BLaER1 treated with 17β-estradiol and CSF1 and Interleukin-3, amounts not matched to agents 10 nM and 100 nM (cell line): Measurements from ENCODE around the gene KRTDAP.

Experiments used
- H3K27ac ChIP-seq, 11 experiments: shearing (Covaris generic); formaldehyde crosslinking; 2 replicates each; pipeline ENCODE4 v1.8.1; 2022
- H3K27me3 ChIP-seq, 11 experiments: shearing (Covaris generic); formaldehyde crosslinking; 2 replicates each; pipeline ENCODE4 v1.8.1; 2022
- H3K36me3 ChIP-seq, 11 experiments: shearing (Covaris generic); formaldehyde crosslinking; 2 replicates each; pipeline ENCODE4 v1.8.1; 2022
- H3K4me1 ChIP-seq, 10 experiments: shearing (Covaris generic); formaldehyde crosslinking; 2 replicates each; pipeline ENCODE4 v1.8.1; 2022
- H3K4me2 ChIP-seq, 11 experiments: shearing (Covaris generic); formaldehyde crosslinking; 2 replicates each; pipeline ENCODE4 v1.8.1; 2022
- H3K4me3 ChIP-seq, 10 experiments: shearing (Covaris generic); formaldehyde crosslinking; 2 replicates each; pipeline ENCODE4 v1.8.1; 2022
- H3K9ac ChIP-seq, 11 experiments: shearing (Covaris generic); formaldehyde crosslinking; 2 replicates each; pipeline ENCODE4 v1.8.1; 2022
- H3K9me3 ChIP-seq, 11 experiments: shearing (Covaris generic); formaldehyde crosslinking; replicated peaks in 1 of 11; 2 replicates each; pipeline ENCODE4 v1.8.1; 2022
- H4K20me1 ChIP-seq, 11 experiments: shearing (Covaris generic); formaldehyde crosslinking; 2 replicates each; pipeline ENCODE4 v1.8.1; 2022
- Cebpa-rat ChIP-seq, 11 experiments: shearing (Covaris generic); IDR thresholded peaks; 2 replicates each; pipeline ENCODE4 v1.8.1; 2022

KRTDAP gene

GRCh38 chr19:35509018-35509652 lies 18.9 kb upstream of the KRTDAP start:
- TF ChIP-seq Cebpa-rat (IDR thresholded peaks at IDR 0.05): no peak
- no peak overlapping the region for H3K9ac ChIP-seq
- H3K36me3 ChIP-seq: no peaks in the 10 kb centered on the region
- no peak overlapping the region for H3K4me3 ChIP-seq
- peaks cover 43 to 76% (median 65%) of the 10 kb centered on the region in 11 experiments for H3K27me3 ChIP-seq
- peaks cover 6 to 15% (median 12%) of the 10 kb centered on the region in 10 experiments; a peak in 17 of 20 replicates for H3K4me1 ChIP-seq
- no peak overlapping the region for H3K27ac ChIP-seq
- no peaks in the 10 kb centered on the region; a peak in 2 of 22 replicates for H4K20me1 ChIP-seq
- H3K4me2 ChIP-seq: peak overlapping the region in 1 of 11 experiments; percentile 40; a peak in 1 of 22 replicates
- H3K9me3 ChIP-seq: no peaks in the 10 kb centered on the region

GRCh38 chr19:35508129-35508528 lies 17.9 kb upstream of the KRTDAP start:
- Histone ChIP-seq H3K4me2 (no peak overlapping the region), H4K20me1 (no peaks in the 10 kb centered on the region; a peak in 2 of 22 replicates), H3K27ac (no peak overlapping the region), H3K4me1 (peaks cover 6 to 13% (median 11%) of the 10 kb centered on the region in 10 experiments; a peak in 17 of 20 replicates), H3K9me3 (no peaks in the 10 kb centered on the region), H3K27me3 (peaks cover 43 to 76% (median 65%) of the 10 kb centered on the region in 11 experiments), H3K4me3 (no peak overlapping the region), H3K36me3 (no peaks in the 10 kb centered on the region), H3K9ac (no peak overlapping the region)
- no peak for TF ChIP-seq Cebpa-rat (IDR thresholded peaks at IDR 0.05)

- Histone ChIP-seq H3K4me2 (no peak overlapping the region), H3K4me3 (no peak overlapping the region), H3K4me1 (peaks cover 6 to 18% (median 11%) of the 10 kb centered on the region in 10 experiments; a peak in 17 of 20 replicates), H3K36me3 (no peaks in the 10 kb centered on the region), H3K27ac (no peak overlapping the region), H3K9me3 (no peaks in the 10 kb centered on the region), H4K20me1 (no peaks in the 10 kb centered on the region; a peak in 1 of 22 replicates), H3K27me3 (peaks cover 43 to 75% (median 65%) of the 10 kb centered on the region in 11 experiments), H3K9ac (no peak overlapping the region)
- TF ChIP-seq Cebpa-rat (IDR thresholded peaks at IDR 0.05): no peak
Measured at GRCh38 chr19:35507561-35507960, 17.3 kb upstream of the KRTDAP start.

- peaks cover 49 to 69% (median 60%) of the 10 kb centered on the region in 11 experiments for H3K27me3 ChIP-seq
- no peak overlapping the region for H3K9ac ChIP-seq
- no peak overlapping the region for H3K4me3 ChIP-seq
- H3K4me1 ChIP-seq: peaks cover 9 to 33% (median 22%) of the 10 kb centered on the region in 10 experiments; a peak in 18 of 20 replicates
- no peak overlapping the region for H3K4me2 ChIP-seq
- no peaks in the 10 kb centered on the region for H3K36me3 ChIP-seq
- no peaks in the 10 kb centered on the region; a peak in 1 of 22 replicates for H4K20me1 ChIP-seq
- H3K9me3 ChIP-seq: no peaks in the 10 kb centered on the region
- no peak for TF ChIP-seq Cebpa-rat (IDR thresholded peaks at IDR 0.05)
- H3K27ac ChIP-seq: no peak overlapping the region
Measured at GRCh38 chr19:35506011-35506410, 15.7 kb upstream of the KRTDAP start.

- H3K4me3 ChIP-seq: no peak overlapping the region
Measured at GRCh38 chr19:35502751-35503150, 12.5 kb upstream of the KRTDAP start.

GRCh38 chr19:35501684-35502083 lies 11.4 kb upstream of the KRTDAP start:
- H3K9ac ChIP-seq: peak overlapping the region in 3 of 11 experiments; percentile 23 to 51 (median 24); a peak in 2 of 22 replicates
- H3K27ac ChIP-seq: no peak overlapping the region
- H3K4me3 ChIP-seq: no peak overlapping the region
- peak overlapping the region in 10 of 11 experiments; percentile 7 to 88 (median 79); a peak in 19 of 22 replicates for H3K4me2 ChIP-seq
- peaks cover 0 to 31% (median 20%) of the 10 kb centered on the region in 10 experiments; a peak in 17 of 20 replicates for H3K4me1 ChIP-seq
- H3K27me3 ChIP-seq: peaks cover 7 to 26% (median 17%) of the 10 kb centered on the region in 11 experiments; a peak in 20 of 22 replicates
- no peak for TF ChIP-seq Cebpa-rat (IDR thresholded peaks at IDR 0.05)
- no peaks in the 10 kb centered on the region for H4K20me1 ChIP-seq
- H3K36me3 ChIP-seq: no peaks in the 10 kb centered on the region
- H3K9me3 ChIP-seq: no peaks in the 10 kb centered on the region

More at GRCh38 chr19:35502751-35503150, 12.5 kb upstream of the KRTDAP start:
- Histone ChIP-seq H4K20me1 (no peaks in the 10 kb centered on the region), H3K27ac (no peak overlapping the region), H3K9me3 (no peaks in the 10 kb centered on the region), H3K4me2 (peak overlapping the region in 5 of 11 experiments; percentile 30 to 88 (median 85); a peak in 6 of 22 replicates), H3K9ac (no peak overlapping the region), H3K4me1 (peaks cover 0 to 31% (median 20%) of the 10 kb centered on the region in 10 experiments; a peak in 17 of 20 replicates), H3K36me3 (no peaks in the 10 kb centered on the region), H3K27me3 (peaks cover 17 to 37% (median 28%) of the 10 kb centered on the region in 11 experiments)
- TF ChIP-seq Cebpa-rat (IDR thresholded peaks at IDR 0.05): no peak

GRCh38 chr19:35500611-35501010 lies 10.3 kb upstream of the KRTDAP start:
- TF ChIP-seq Cebpa-rat (IDR thresholded peaks at IDR 0.05): no peak
- peaks cover 0 to 17% (median 7%) of the 10 kb centered on the region in 11 experiments; a peak in 14 of 22 replicates for H3K27me3 ChIP-seq
- peak overlapping the region in 9 of 11 experiments; percentile 49 to 88 (median 82); a peak in 17 of 22 replicates for H3K4me2 ChIP-seq
- H4K20me1 ChIP-seq: no peaks in the 10 kb centered on the region
- no peak overlapping the region for H3K4me3 ChIP-seq
- H3K36me3 ChIP-seq: no peaks in the 10 kb centered on the region
- H3K27ac ChIP-seq: no peak overlapping the region
- peaks cover 3 to 34% (median 24%) of the 10 kb centered on the region in 10 experiments; a peak in 18 of 20 replicates for H3K4me1 ChIP-seq
- H3K9me3 ChIP-seq: no peaks in the 10 kb centered on the region
- no peak overlapping the region for H3K9ac ChIP-seq

GRCh38 chr19:35498984-35499527 lies 8.8 kb upstream of the KRTDAP start:
- Histone ChIP-seq H3K9me3 (no peaks in the 10 kb centered on the region), H4K20me1 (no peaks in the 10 kb centered on the region), H3K36me3 (no peaks in the 10 kb centered on the region), H3K9ac (no peak overlapping the region), H3K4me1 (peaks cover 9 to 45% (median 33%) of the 10 kb centered on the region in 10 experiments; a peak in 18 of 20 replicates), H3K27me3 (peaks cover 0 to 13% (median 0%) of the 10 kb centered on the region in 11 experiments; a peak in 6 of 22 replicates), H3K4me2 (no peak overlapping the region), H3K4me3 (no peak overlapping the region), H3K27ac (no peak overlapping the region)
- no peak for TF ChIP-seq Cebpa-rat (IDR thresholded peaks at IDR 0.05)

- no peaks in the 10 kb centered on the region for H3K9me3 ChIP-seq
- no peak overlapping the region for H3K4me2 ChIP-seq
- peaks cover 9 to 53% (median 37%) of the 10 kb centered on the region in 10 experiments; a peak in 18 of 20 replicates for H3K4me1 ChIP-seq
- TF ChIP-seq Cebpa-rat (IDR thresholded peaks at IDR 0.05): no peak
- H3K27me3 ChIP-seq: peaks cover 0 to 13% (median 0%) of the 10 kb centered on the region in 11 experiments; a peak in 6 of 22 replicates
- no peaks in the 10 kb centered on the region for H4K20me1 ChIP-seq
- H3K4me3 ChIP-seq: no peak overlapping the region
- H3K9ac ChIP-seq: no peak overlapping the region
- no peaks in the 10 kb centered on the region for H3K36me3 ChIP-seq
- no peak overlapping the region for H3K27ac ChIP-seq
Measured at GRCh38 chr19:35498220-35498619, 8.0 kb upstream of the KRTDAP start.
